H1 (cell line): Measurements from ENCODE around the gene NAA11. TPM values are rescaled to one million over a fixed set of nuclear protein-coding genes. Genes with fewer than 3 reads are reported as not detected.

ENCODE experiments used
- polyA plus RNA-seq, 7 experiments: library from polyadenylated mRNA; depleted of rRNA in 3 of 7; stranded (reverse) in 5 of 7; unstranded in 2 of 7; fragments of >200 nt in 5 of 7; fragments of 200-250 nt in 2 of 7; gene quantifications; 1 replicate in 5 of 7; 2 replicates in 1 of 7; 4 replicates in 1 of 7; pipeline versions ENCODE4 v1.2.1 to v1.2.3, GENCODE V29; 2011 to 2013; ENCODE audit warnings: missing spikeins in 2 of 7, mixed read lengths in 2 of 7
- total RNA-seq: library from RNA; stranded (reverse); fragmentation: NEBNext Ultra II Directional; extraction: Animal tissue kit (Norgen Biotek cat#: 25700); gene quantifications from 2 replicates; pipeline ENCODE4 v1.2.1, GENCODE V29; 2021

NAA11 gene
- total and polyA plus RNA-seq, 2 of the 8 experiments (the other 6 are each of a cell fraction or from before 2014, with no cell fraction given) = not detected

Other genes starting within 250 kb of the NAA11 start
- not detected in 2 replicates for gene GK2, start 82.2 kb upstream of the NAA11 start, total RNA-seq
- gene GK2, start 82.2 kb upstream of the NAA11 start, polyA plus RNA-seq (2011; rRNA removed) = not detected in 2 replicates